Measurements from ENCODE around the gene RBM47. TPM values are rescaled to one million over a fixed set of nuclear protein-coding genes. Genes with fewer than 3 reads are reported as not detected.

Gene RBM47
- total RNA-seq, 5 donors from 2014 or later (not counting 1 experiment from before 2014, with no cell fraction given), result 0.19 to 1.3 (median 0.79) TPM

- Mint-ChIP-seq H3K36me3 (no peaks in the 10 kb centered on the region), H3K4me1 (no peaks in the 10 kb centered on the region), H3K27ac (no peak overlapping the region), H3K4me3 (no peak overlapping the region), H3K9me3 (no peaks in the 10 kb centered on the region), H3K27me3 (no peaks in the 10 kb centered on the region)
- Histone ChIP-seq H3K27me3 (replicated peaks in 1 of 2; ENCODE audit: control insufficient read depth in 2 of 2, extremely low read depth in 1 of 2, insufficient read depth in 2 of 2, low read length in 1 of 2) (no peaks in the 10 kb centered on the region), H3K4me3 (ENCODE audit: control insufficient read depth in 1 of 2, extremely low read depth in 1 of 2, low read length in 1 of 2) (no peak overlapping the region), H3K9me3 (no peaks in the 10 kb centered on the region), H3K4me1 (ENCODE audit: control insufficient read depth in 1 of 2, extremely low read depth in 1 of 2, insufficient read depth in 2 of 2, low read length in 2 of 2) (no peaks in the 10 kb centered on the region), H3K36me3 (ENCODE audit: control insufficient read depth in 2 of 2, extremely low read depth in 1 of 2, insufficient read depth in 1 of 2, low read length in 1 of 2) (no peaks in the 10 kb centered on the region), H3K27ac (ENCODE audit: low read length) (no peak overlapping the region)
- DNase-seq (no peak), ATAC-seq (replicated peaks in 1 of 4) (no peak)
- POLR2A ChIA-PET, result no interaction called here
- 80% methylated on average over 1 of the region's 2 CpGs for WGBS (ENCODE audit: insufficient coverage)
- CTCF ChIA-PET, result interaction anchor here in 1 of 2 donors (0.6 kb wide), 1 partner anchor 116 kb away, joined by 3 read pairs; no protein-coding TSS in a partner anchor
Observed at GRCh38 chr4:40599431-40599830, 30.2 kb downstream of the RBM47 start.

GRCh38 chr4:40596522-40596921, 33.1 kb downstream of the RBM47 start:
- H3K4me3 Mint-ChIP-seq, result no peak overlapping the region
- no peaks in the 10 kb centered on the region for H3K27me3 Mint-ChIP-seq
- WGBS (ENCODE audit: insufficient coverage), result 100% methylated on average over 1 of the region's 4 CpGs

GRCh38 chr4:40595981-40596380, 33.7 kb downstream of the RBM47 start:
- Mint-ChIP-seq H3K27ac (no peak overlapping the region), H3K9me3 (no peaks in the 10 kb centered on the region), H3K4me1 (no peaks in the 10 kb centered on the region), H3K4me3 (no peak overlapping the region), H3K36me3 (no peaks in the 10 kb centered on the region), H3K27me3 (no peaks in the 10 kb centered on the region)
- 92% methylated on average over 5 of the region's 5 CpGs for WGBS (ENCODE audit: insufficient coverage)
- Histone ChIP-seq H3K27ac (ENCODE audit: low read length) (no peak overlapping the region), H3K27me3 (replicated peaks in 1 of 2; ENCODE audit: control insufficient read depth in 2 of 2, extremely low read depth in 1 of 2, insufficient read depth in 2 of 2, low read length in 1 of 2) (no peaks in the 10 kb centered on the region), H3K9me3 (no peaks in the 10 kb centered on the region), H3K4me1 (ENCODE audit: control insufficient read depth in 1 of 2, extremely low read depth in 1 of 2, insufficient read depth in 2 of 2, low read length in 2 of 2) (no peaks in the 10 kb centered on the region), H3K4me3 (ENCODE audit: control insufficient read depth in 1 of 2, extremely low read depth in 1 of 2, low read length in 1 of 2) (no peak overlapping the region), H3K36me3 (ENCODE audit: control insufficient read depth in 2 of 2, extremely low read depth in 1 of 2, insufficient read depth in 1 of 2, low read length in 1 of 2) (no peaks in the 10 kb centered on the region)
- ChIA-PET CTCF (no interaction called here), POLR2A (interaction anchor here in 1 of 2 donors (0.7 kb wide), 1 partner anchor 1240 kb away, joined by 5 read pairs; no protein-coding TSS in a partner anchor)
- DNase-seq (no peak), ATAC-seq (replicated peaks in 1 of 4) (no peak)

More at GRCh38 chr4:40596522-40596921, 33.1 kb downstream of the RBM47 start:
- no peaks in the 10 kb centered on the region for H3K4me1 ChIP-seq (ENCODE audit: control insufficient read depth in 1 of 2, extremely low read depth in 1 of 2, insufficient read depth in 2 of 2, low read length in 2 of 2)
- Mint-ChIP-seq H3K36me3 (no peaks in the 10 kb centered on the region), H3K27ac (no peak overlapping the region), H3K4me1 (no peaks in the 10 kb centered on the region), H3K9me3 (no peaks in the 10 kb centered on the region)
- ATAC-seq (replicated peaks in 1 of 4) (no peak), DNase-seq (no peak)
- ChIA-PET CTCF (no interaction called here), POLR2A (no interaction called here)
- H3K36me3 ChIP-seq (ENCODE audit: control insufficient read depth in 2 of 2, extremely low read depth in 1 of 2, insufficient read depth in 1 of 2, low read length in 1 of 2), result no peaks in the 10 kb centered on the region
- H3K27me3 ChIP-seq (replicated peaks in 1 of 2; ENCODE audit: control insufficient read depth in 2 of 2, extremely low read depth in 1 of 2, insufficient read depth in 2 of 2, low read length in 1 of 2), result no peaks in the 10 kb centered on the region
- H3K9me3 ChIP-seq, result no peaks in the 10 kb centered on the region
- H3K27ac ChIP-seq (ENCODE audit: low read length), result no peak overlapping the region
- no peak overlapping the region for H3K4me3 ChIP-seq (ENCODE audit: control insufficient read depth in 1 of 2, extremely low read depth in 1 of 2, low read length in 1 of 2)

- 87% methylated on average over 11 of the region's 14 CpGs for WGBS (ENCODE audit: insufficient coverage)
- Histone ChIP-seq H3K4me1 (ENCODE audit: control insufficient read depth in 1 of 2, extremely low read depth in 1 of 2, insufficient read depth in 2 of 2, low read length in 2 of 2) (no peaks in the 10 kb centered on the region), H3K4me3 (ENCODE audit: control insufficient read depth in 1 of 2, extremely low read depth in 1 of 2, low read length in 1 of 2) (no peak overlapping the region), H3K27me3 (replicated peaks in 1 of 2; ENCODE audit: control insufficient read depth in 2 of 2, extremely low read depth in 1 of 2, insufficient read depth in 2 of 2, low read length in 1 of 2) (no peaks in the 10 kb centered on the region), H3K9me3 (no peaks in the 10 kb centered on the region), H3K36me3 (ENCODE audit: control insufficient read depth in 2 of 2, extremely low read depth in 1 of 2, insufficient read depth in 1 of 2, low read length in 1 of 2) (no peaks in the 10 kb centered on the region), H3K27ac (ENCODE audit: low read length) (no peak overlapping the region)
- no peak for ATAC-seq (replicated peaks in 1 of 4)
- Mint-ChIP-seq H3K36me3 (no peaks in the 10 kb centered on the region), H3K9me3 (no peaks in the 10 kb centered on the region), H3K4me1 (no peaks in the 10 kb centered on the region), H3K27me3 (no peaks in the 10 kb centered on the region), H3K27ac (no peak overlapping the region), H3K4me3 (no peak overlapping the region)
- ChIA-PET CTCF (interaction anchor here in 1 of 2 donors (0.5 kb wide), 1 partner anchor 11 kb away, joined by 4 read pairs; no protein-coding TSS in a partner anchor), POLR2A (no interaction called here)
- no peak for DNase-seq
Observed at GRCh38 chr4:40594261-40595178, 35.1 kb downstream of the RBM47 start.

GRCh38 chr4:40592034-40592433, 37.6 kb downstream of the RBM47 start:
- CTCF ChIA-PET, result no interaction called here

GRCh38 chr4:40587826-40588225, 41.8 kb downstream of the RBM47 start:
- Histone ChIP-seq H3K9me3 (no peaks in the 10 kb centered on the region), H3K4me1 (ENCODE audit: control insufficient read depth in 1 of 2, extremely low read depth in 1 of 2, insufficient read depth in 2 of 2, low read length in 2 of 2) (peaks cover 0 to 2% of the 10 kb centered on the region in 2 experiments), H3K27me3 (replicated peaks in 1 of 2; ENCODE audit: control insufficient read depth in 2 of 2, extremely low read depth in 1 of 2, insufficient read depth in 2 of 2, low read length in 1 of 2) (peaks cover 0 to 2% of the 10 kb centered on the region in 2 experiments), H3K27ac (ENCODE audit: low read length) (no peak overlapping the region), H3K4me3 (ENCODE audit: control insufficient read depth in 1 of 2, extremely low read depth in 1 of 2, low read length in 1 of 2) (no peak overlapping the region), H3K36me3 (ENCODE audit: control insufficient read depth in 2 of 2, extremely low read depth in 1 of 2, insufficient read depth in 1 of 2, low read length in 1 of 2) (no peaks in the 10 kb centered on the region)
- H3K36me3 Mint-ChIP-seq, result no peaks in the 10 kb centered on the region
- ATAC-seq (replicated peaks in 1 of 4), result no peak
- H3K27me3 Mint-ChIP-seq, result peaks cover 0 to under 1% of the 10 kb centered on the region in 2 donors
- H3K27ac Mint-ChIP-seq, result no peak overlapping the region
- CTCF ChIA-PET, result no interaction called here
- POLR2A ChIA-PET, result no interaction called here
- H3K9me3 Mint-ChIP-seq, result peaks cover 0 to under 1% (median 0%) of the 10 kb centered on the region in 3 donors
- WGBS (ENCODE audit: insufficient coverage), result 74% methylated on average over 3 of the region's 3 CpGs
- DNase-seq, result no peak
- H3K4me3 Mint-ChIP-seq, result no peak overlapping the region
- peaks cover 0 to 6% (median 0%) of the 10 kb centered on the region in 3 donors for H3K4me1 Mint-ChIP-seq

More at GRCh38 chr4:40592034-40592433, 37.6 kb downstream of the RBM47 start:
- Mint-ChIP-seq H3K9me3 (no peaks in the 10 kb centered on the region), H3K27ac (no peak overlapping the region), H3K4me1 (peaks cover 0 to 2% (median 0%) of the 10 kb centered on the region in 3 donors), H3K4me3 (no peak overlapping the region), H3K27me3 (no peaks in the 10 kb centered on the region), H3K36me3 (no peaks in the 10 kb centered on the region)
- POLR2A ChIA-PET, result no interaction called here
- H3K4me1 ChIP-seq (ENCODE audit: control insufficient read depth in 1 of 2, extremely low read depth in 1 of 2, insufficient read depth in 2 of 2, low read length in 2 of 2), result no peaks in the 10 kb centered on the region
- no peak overlapping the region for H3K27ac ChIP-seq (ENCODE audit: low read length)
- H3K4me3 ChIP-seq (ENCODE audit: control insufficient read depth in 1 of 2, extremely low read depth in 1 of 2, low read length in 1 of 2), result no peak overlapping the region
- no peaks in the 10 kb centered on the region for H3K36me3 ChIP-seq (ENCODE audit: control insufficient read depth in 2 of 2, extremely low read depth in 1 of 2, insufficient read depth in 1 of 2, low read length in 1 of 2)
- no peak for DNase-seq
- no peak for ATAC-seq (replicated peaks in 1 of 4)
- WGBS (ENCODE audit: insufficient coverage), result 100% methylated on average over 1 of the region's 3 CpGs
- no peaks in the 10 kb centered on the region for H3K9me3 ChIP-seq
- H3K27me3 ChIP-seq (replicated peaks in 1 of 2; ENCODE audit: control insufficient read depth in 2 of 2, extremely low read depth in 1 of 2, insufficient read depth in 2 of 2, low read length in 1 of 2), result no peaks in the 10 kb centered on the region
